ENCODE measurements around the gene HOXA2. TPM values are rescaled to one million over a fixed set of nuclear protein-coding genes. Genes with fewer than 3 reads are reported as not detected.

Gene HOXA2
- total and polyA plus RNA-seq, 2 of the 13 experiments (the other 11 are each of a cell fraction or from before 2014, with no cell fraction given) = 0.22 to 0.29 TPM

- DNase-seq (ENCODE audit: low spot score) (no peak), ATAC-seq (no peak), FAIRE-seq (no peak)
- Histone ChIP-seq H3K36me3 (replicated peaks in 1 of 2; ENCODE audit: control insufficient read depth in 1 of 2, insufficient read depth in 2 of 2, low read length in 2 of 2) (no peaks in the 10 kb centered on the region), H3K27ac (ENCODE audit: extremely low read length, insufficient read depth, low read length) (no peak overlapping the region), H3K9ac (ENCODE audit: insufficient read depth, low read depth, low read length) (no peak overlapping the region), H3K4me1 (ENCODE audit: insufficient read depth, low read length) (peaks cover 27% of the 10 kb centered on the region), H3K4me2 (ENCODE audit: low read depth, low read length) (no peak overlapping the region), H3K79me2 (ENCODE audit: insufficient read depth, low read length) (no peaks in the 10 kb centered on the region), H4K20me1 (ENCODE audit: insufficient read depth, low read length) (no peaks in the 10 kb centered on the region), H3K27me3 (ENCODE audit: control insufficient read depth in 1 of 2, insufficient read depth in 2 of 2, low read length in 2 of 2) (no peaks in the 10 kb centered on the region), H3K4me3 (replicated peaks in 1 of 3; ENCODE audit: insufficient read depth in 1 of 3, low read depth in 2 of 3, low read length in 3 of 3) (no peak overlapping the region), H2AFZ (ENCODE audit: low read length) (no peak overlapping the region), H3K9me3 (ENCODE audit: low read length) (no peaks in the 10 kb centered on the region)
- ChIA-PET CTCF (ENCODE audit: low intra/inter-chr PET ratio, low total read pairs) (no interaction called here), POLR2A (no interaction called here)
- TF ChIP-seq ZNF709 (CRISPR knock-in tag; IDR thresholded peaks at IDR 0.05) (no peak), TFAP4 (IDR thresholded peaks at IDR 0.05; ENCODE audit: borderline replicate concordance, low read depth) (0 out of 2 replicates have a peak, but pooled peaks have one; percentile 28)
- BruUV-seq (replicated peaks) = no TSS peak
- WGBS (ENCODE audit: low lambda C conversion rate) = 56% methylated on average over 2 of the region's 2 CpGs
- intact Hi-C loops (cut with micrococcal nuclease; ENCODE audit: unreplicated experiment) = no loop called here
- in situ Hi-C loops (cut with HindIII; ENCODE audit: extremely low pct_ligation_motif_present, low pct_unique_long_range_greater_than_20kb) = no loop called here
These were observed 18.8 kb downstream of the HOXA2 start for GRCh38 chr7:27083646-27084045.

GRCh38 chr7:27082171-27082570 lies 20.3 kb downstream of the HOXA2 start:
- ATAC-seq (no peak), DNase-seq (ENCODE audit: low spot score) (no peak), FAIRE-seq (no peak)
- POLR2A ChIA-PET = no interaction called here
- intact Hi-C loops (cut with micrococcal nuclease; ENCODE audit: unreplicated experiment) (no loop called here), in situ Hi-C loops (cut with HindIII; ENCODE audit: extremely low pct_ligation_motif_present, low pct_unique_long_range_greater_than_20kb) (no loop called here)
- H3K4me1 ChIP-seq (ENCODE audit: insufficient read depth, low read length) = peaks cover 27% of the 10 kb centered on the region
- no peaks in the 10 kb centered on the region for H3K9me3 ChIP-seq (ENCODE audit: low read length)
- no peaks in the 10 kb centered on the region for H4K20me1 ChIP-seq (ENCODE audit: insufficient read depth, low read length)
- H2AFZ ChIP-seq (ENCODE audit: low read length) = no peak overlapping the region
- H3K27ac ChIP-seq (ENCODE audit: extremely low read length, insufficient read depth, low read length) = no peak overlapping the region
- CTCF ChIA-PET (ENCODE audit: low intra/inter-chr PET ratio, low total read pairs) = no interaction called here
- H3K79me2 ChIP-seq (ENCODE audit: insufficient read depth, low read length) = no peaks in the 10 kb centered on the region
- no peak overlapping the region for H3K9ac ChIP-seq (ENCODE audit: insufficient read depth, low read depth, low read length)
- no TSS peak for BruUV-seq (replicated peaks)
- no peaks in the 10 kb centered on the region for H3K27me3 ChIP-seq (ENCODE audit: control insufficient read depth in 1 of 2, insufficient read depth in 2 of 2, low read length in 2 of 2)
- WGBS (ENCODE audit: low lambda C conversion rate) = 73% methylated on average over 1 of the region's 1 CpG
- no peaks in the 10 kb centered on the region for H3K36me3 ChIP-seq (replicated peaks in 1 of 2; ENCODE audit: control insufficient read depth in 1 of 2, insufficient read depth in 2 of 2, low read length in 2 of 2)
- H3K4me3 ChIP-seq (replicated peaks in 1 of 3; ENCODE audit: insufficient read depth in 1 of 3, low read depth in 2 of 3, low read length in 3 of 3) = no peak overlapping the region
- no peak overlapping the region for H3K4me2 ChIP-seq (ENCODE audit: low read depth, low read length)
- TF ChIP-seq SIX1 (CRISPR knock-in tag; IDR thresholded peaks at IDR 0.05; ENCODE audit: borderline replicate concordance) = no peak
- no peak for TF ChIP-seq RCOR2 (CRISPR knock-in tag; IDR thresholded peaks at IDR 0.05)
- TF ChIP-seq GLI4 (CRISPR knock-in tag; IDR thresholded peaks at IDR 0.05; ENCODE audit: borderline replicate concordance) = no peak
- no peak for TF ChIP-seq ARNTL (CRISPR knock-in tag; IDR thresholded peaks at IDR 0.05)
- no peak for TF ChIP-seq TRIM24 (CRISPR knock-in tag; IDR thresholded peaks at IDR 0.05)
- TF ChIP-seq HNRNPK (IDR thresholded peaks at IDR 0.05; ENCODE audit: low read depth, low read length, poor library complexity, severe bottlenecking) = no peak
- no peak for TF ChIP-seq ATF6 (CRISPR knock-in tag; conservative IDR thresholded peaks at IDR 0.05)
- TF ChIP-seq ATM (IDR thresholded peaks at IDR 0.05; ENCODE audit: borderline replicate concordance) = no peak
- no peak for TF ChIP-seq FLYWCH1 (CRISPR knock-in tag; IDR thresholded peaks at IDR 0.05)
- TF ChIP-seq MAF1 (CRISPR knock-in tag; IDR thresholded peaks at IDR 0.05; ENCODE audit: borderline replicate concordance) = no peak
- no peak for TF ChIP-seq ZNF740 (CRISPR knock-in tag; IDR thresholded peaks at IDR 0.05)
- no peak for TF ChIP-seq THAP9 (CRISPR knock-in tag; IDR thresholded peaks at IDR 0.05; ENCODE audit: borderline replicate concordance)

Data from HepG2 (cell line).